Neural progenitor cell (in vitro differentiated cells): ENCODE data around the gene ODF2.

Experiments used
- CTCF ChIP-seq: fragments of 200-600 bp; sonication (generic); IDR thresholded peaks from 2 replicates; pipeline ENCODE4 v1.5.1; 2017; ENCODE audit warnings: antibody characterized with exemption, mild to moderate bottlenecking
- EZH2 ChIP-seq: fragments of 200-600 bp; sonication (generic); IDR thresholded peaks from 2 replicates; pipeline ENCODE4 v1.6.1; 2017; ENCODE audit warnings: antibody characterized with exemption, mild to moderate bottlenecking, moderate library complexity
- EZH2phosphoT487 ChIP-seq: fragments of 200-600 bp; sonication (generic); IDR thresholded peaks from 2 replicates; pipeline ENCODE4 v1.6.1; 2017; ENCODE audit warnings: antibody characterized with exemption

GRCh38 chr9:128429513-128430086, 26.2 kb upstream of the ODF2 start:
- TF ChIP-seq EZH2 (no peak), CTCF (no peak), EZH2phosphoT487 (no peak)
